Neural cell (in vitro differentiated cells): ENCODE measurements around the gene CYB5A. TPM values are rescaled to one million over a fixed set of nuclear protein-coding genes. Genes with fewer than 3 reads are reported as not detected.

Experiments
- H2AFZ ChIP-seq: fragments of 200-600, 300-800 bp; sonication (generic), shearing (Covaris generic); 2 replicates; pipeline ENCODE4 v1.6.0; 2014; ENCODE audit warnings: low read depth, mild to moderate bottlenecking, antibody characterized with exemption, low read length, moderate library complexity
- H3F3A ChIP-seq: fragments of 200-600 bp; shearing (Covaris generic); 2 replicates; pipeline ENCODE4 v1.6.1; 2016; ENCODE audit warnings: mild to moderate bottlenecking, moderate library complexity, mixed read lengths, antibody characterized with exemption, low read length; ENCODE audit not compliant: insufficient read depth, poor library complexity, severe bottlenecking
- H3K27ac ChIP-seq: fragments of 200-600, 300-800 bp; sonication (generic), shearing (Covaris generic); 2 replicates; pipeline ENCODE4 v1.5.1; 2014; ENCODE audit warnings: mild to moderate bottlenecking, low read length, moderate library complexity
- H3K27me3 ChIP-seq: fragments of 300-800, 200-600 bp; sonication (generic), shearing (Covaris generic); 2 replicates; pipeline ENCODE4 v1.6.0; 2014; ENCODE audit warnings: mild to moderate bottlenecking, low read depth, low read length, moderate library complexity; ENCODE audit not compliant: insufficient read depth
- H3K36me3 ChIP-seq: fragments of 300-800, 200-600 bp; sonication (generic), shearing (Covaris generic); 2 replicates; pipeline ENCODE4 v1.5.1; 2014; ENCODE audit warnings: mild to moderate bottlenecking, antibody characterized with exemption, low read length, moderate library complexity; ENCODE audit not compliant: insufficient read depth
- H3K4me2 ChIP-seq: fragments of 300-800, 200-600 bp; sonication (generic), shearing (Covaris generic); 2 replicates; pipeline ENCODE4 v1.6.0; 2014; ENCODE audit warnings: mild to moderate bottlenecking, low read length
- H3K4me3 ChIP-seq: fragments of 300-800, 200-600 bp; sonication (generic), shearing (Covaris generic); 2 replicates; pipeline ENCODE4 v1.5.1; 2014; ENCODE audit warnings: mild to moderate bottlenecking, low read length, moderate library complexity
- H3K79me2 ChIP-seq: fragments of 200-600 bp; shearing (Covaris generic); replicated peaks from 2 replicates; pipeline ENCODE4 v1.6.0; 2014; ENCODE audit warnings: mild to moderate bottlenecking, low read length, moderate library complexity; ENCODE audit not compliant: insufficient read depth
- H3K9ac ChIP-seq: fragments of 300-800, 200-600 bp; sonication (generic), shearing (Covaris generic); 2 replicates; pipeline ENCODE4 v1.6.1; 2016; ENCODE audit warnings: mild to moderate bottlenecking, low read length, mixed read lengths
- H3K9me2 ChIP-seq: fragments of 200-600 bp; shearing (Covaris generic); 2 replicates; pipeline ENCODE4 v1.6.1; 2016; ENCODE audit warnings: mild to moderate bottlenecking, low read length, mixed read lengths; ENCODE audit not compliant: insufficient read depth
- H3K9me3 ChIP-seq: fragments of 200-600, 300-800 bp; sonication (generic), shearing (Covaris generic); 2 replicates; pipeline ENCODE4 v1.6.1; 2016; ENCODE audit warnings: mild to moderate bottlenecking, mixed run types, low read length, moderate library complexity, mixed read lengths
- H4K20me1 ChIP-seq: fragments of 200-600 bp; shearing (Covaris generic); 2 replicates; pipeline ENCODE4 v1.6.1; 2016; ENCODE audit warnings: mild to moderate bottlenecking, mixed run types; ENCODE audit not compliant: insufficient read depth
- EP300 ChIP-seq: fragments of 450-650 bp; conservative IDR thresholded peaks from 2 replicates; pipeline ENCODE4 v1.6.1; 2014; ENCODE audit warnings: antibody characterized with exemption, mild to moderate bottlenecking, moderate library complexity; ENCODE audit not compliant: poor library complexity, severe bottlenecking
- EZH2 ChIP-seq: fragments of 200-600, 300-800 bp; shearing (Covaris generic), sonication (generic); IDR thresholded peaks from 2 replicates; pipeline ENCODE4 v1.6.1; 2014; ENCODE audit warnings: antibody characterized with exemption, low read length, borderline replicate concordance, mild to moderate bottlenecking; ENCODE audit not compliant: insufficient read depth, poor library complexity, severe bottlenecking
- MXI1 ChIP-seq: fragments of 450-650 bp; conservative IDR thresholded peaks from 2 replicates; pipeline ENCODE4 v1.6.1; 2014; ENCODE audit warnings: antibody characterized with exemption, mild to moderate bottlenecking; ENCODE audit not compliant: poor library complexity, severe bottlenecking
- POLR2AphosphoS5 ChIP-seq: IDR thresholded peaks from 2 replicates; pipeline ENCODE4 v1.6.1; 2012
- RAD21 ChIP-seq: fragments of 450-650 bp; conservative IDR thresholded peaks from 2 replicates; pipeline ENCODE4 v1.6.1; 2014; ENCODE audit warnings: antibody characterized with exemption, mild to moderate bottlenecking, moderate library complexity
- REST ChIP-seq: IDR thresholded peaks from 2 replicates; pipeline ENCODE4 v1.6.1; 2012; ENCODE audit warnings: borderline replicate concordance
- SMC3 ChIP-seq: fragments of 450-650 bp; conservative IDR thresholded peaks from 2 replicates; pipeline ENCODE4 v1.6.1; 2014; ENCODE audit warnings: antibody characterized with exemption, mild to moderate bottlenecking, moderate library complexity; ENCODE audit not compliant: poor library complexity
- TAF1 ChIP-seq: IDR thresholded peaks from 2 replicates; pipeline ENCODE4 v1.6.1; 2012; ENCODE audit warnings: low read depth
- polyA plus RNA-seq: library from polyadenylated mRNA; depleted of rRNA; stranded (reverse); fragments of >200 nt; gene quantifications from 2 replicates; pipeline ENCODE4 v1.2.3, GENCODE V29; 2014
- TF ChIP-seq, protein P1 (sequence below): fragments of 450-650 bp; IDR thresholded peaks from 2 replicates; pipeline ENCODE4 v1.5.1; 2014; ENCODE audit warnings: antibody characterized with exemption, mild to moderate bottlenecking, moderate library complexity; ENCODE audit not compliant: poor library complexity, severe bottlenecking

The CYB5A gene
- polyA plus RNA-seq, 1 donor from 2014 or later: 35.4 TPM

DNA sequence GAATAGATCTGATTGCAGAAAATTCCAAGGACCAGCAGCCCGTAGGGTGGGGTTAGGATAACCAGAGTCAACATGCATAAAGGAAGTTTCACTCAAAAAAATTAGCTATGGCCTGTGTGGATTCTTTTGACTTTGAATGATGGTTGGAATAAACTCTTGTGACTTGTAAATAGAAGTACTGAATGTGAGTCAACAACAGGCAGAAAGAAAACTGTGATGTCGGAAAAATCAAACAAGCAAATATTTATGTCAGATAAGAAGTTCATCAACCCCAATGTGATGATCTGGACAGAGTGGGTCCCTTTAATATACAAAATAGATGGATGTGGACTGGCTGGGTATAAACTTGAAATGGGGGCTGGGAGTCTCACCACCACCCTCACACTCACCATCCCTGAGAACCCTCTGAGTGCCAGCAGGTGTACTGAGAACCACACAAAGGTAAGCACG lies 75.1 kb downstream of the CYB5A start:
- Histone ChIP-seq H3K36me3 (no peaks in the 10 kb centered on the region), H2AFZ (no peak overlapping the region), H3K27ac (no peak overlapping the region), H3F3A (no peaks in the 10 kb centered on the region), H3K4me3 (no peak overlapping the region), H4K20me1 (no peaks in the 10 kb centered on the region), H3K9me2 (no peaks in the 10 kb centered on the region), H3K9ac (no peak overlapping the region), H3K9me3 (no peaks in the 10 kb centered on the region), H3K27me3 (no peaks in the 10 kb centered on the region), H3K4me2 (no peak overlapping the region), H3K79me2 (no peaks in the 10 kb centered on the region)
- TF ChIP-seq RAD21 (no peak), EP300 (no peak), SMC3 (no peak), EZH2 (no peak), TAF1 (no peak), MXI1 (no peak), REST (no peak), POLR2AphosphoS5 (no peak)
- TF ChIP-seq, protein P1, sequence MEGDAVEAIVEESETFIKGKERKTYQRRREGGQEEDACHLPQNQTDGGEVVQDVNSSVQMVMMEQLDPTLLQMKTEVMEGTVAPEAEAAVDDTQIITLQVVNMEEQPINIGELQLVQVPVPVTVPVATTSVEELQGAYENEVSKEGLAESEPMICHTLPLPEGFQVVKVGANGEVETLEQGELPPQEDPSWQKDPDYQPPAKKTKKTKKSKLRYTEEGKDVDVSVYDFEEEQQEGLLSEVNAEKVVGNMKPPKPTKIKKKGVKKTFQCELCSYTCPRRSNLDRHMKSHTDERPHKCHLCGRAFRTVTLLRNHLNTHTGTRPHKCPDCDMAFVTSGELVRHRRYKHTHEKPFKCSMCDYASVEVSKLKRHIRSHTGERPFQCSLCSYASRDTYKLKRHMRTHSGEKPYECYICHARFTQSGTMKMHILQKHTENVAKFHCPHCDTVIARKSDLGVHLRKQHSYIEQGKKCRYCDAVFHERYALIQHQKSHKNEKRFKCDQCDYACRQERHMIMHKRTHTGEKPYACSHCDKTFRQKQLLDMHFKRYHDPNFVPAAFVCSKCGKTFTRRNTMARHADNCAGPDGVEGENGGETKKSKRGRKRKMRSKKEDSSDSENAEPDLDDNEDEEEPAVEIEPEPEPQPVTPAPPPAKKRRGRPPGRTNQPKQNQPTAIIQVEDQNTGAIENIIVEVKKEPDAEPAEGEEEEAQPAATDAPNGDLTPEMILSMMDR: no peak

DNA sequence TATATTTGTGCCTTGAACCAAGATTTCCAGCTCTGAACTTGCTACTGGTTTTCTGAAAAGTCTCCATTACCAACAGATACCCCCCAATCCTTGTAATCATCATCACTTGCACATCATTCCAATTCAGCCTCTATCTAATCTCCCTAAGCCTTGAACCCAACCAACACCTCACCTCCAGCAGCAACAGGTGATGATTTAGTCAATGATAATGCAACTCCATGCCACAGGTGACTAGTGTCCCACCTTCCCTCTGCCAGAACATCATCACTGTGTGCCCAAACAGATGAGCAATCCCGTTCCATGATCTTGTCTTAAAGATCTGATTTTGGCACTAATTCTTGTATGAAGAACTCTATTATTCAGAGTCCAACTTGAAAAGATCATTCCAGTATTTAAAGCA lies 75.9 kb downstream of the CYB5A start:
- TF ChIP-seq, protein P1: no peak
- TF ChIP-seq SMC3: no peak
- Histone ChIP-seq H3K4me3 (no peak overlapping the region), H3K27ac (no peak overlapping the region), H4K20me1 (no peaks in the 10 kb centered on the region), H3K9me2 (no peaks in the 10 kb centered on the region), H3K79me2 (no peaks in the 10 kb centered on the region), H3K27me3 (no peaks in the 10 kb centered on the region), H3K9me3 (no peaks in the 10 kb centered on the region), H3K36me3 (no peaks in the 10 kb centered on the region), H3F3A (no peaks in the 10 kb centered on the region), H2AFZ (no peak overlapping the region), H3K4me2 (no peak overlapping the region), H3K9ac (no peak overlapping the region)
